HL-60 (cell line): ENCODE measurements around the gene HHAT.

Source experiments
- CTCF ChIP-seq: IDR thresholded peaks from one replicate; pipeline ENCODE4 v1.5.1; 2011; ENCODE audit warnings: low read length, control low read depth, inconsistent platforms; ENCODE audit not compliant: insufficient read depth
- GABPA ChIP-seq: IDR thresholded peaks from 2 replicates; pipeline ENCODE4 v1.6.1; 2012; ENCODE audit warnings: low read depth
- REST ChIP-seq: IDR thresholded peaks from 2 replicates; pipeline ENCODE4 v1.6.1; 2012; ENCODE audit warnings: low read depth; ENCODE audit not compliant: insufficient replicate concordance

GRCh38 chr1:210335001-210335400 lies 6.3 kb downstream of the HHAT start:
- no peak for TF ChIP-seq CTCF
- no peak for TF ChIP-seq GABPA
- TF ChIP-seq REST = no peak
